ENCODE results near the gene TOMM40.
"Not testable (repeated sequence)": the region's sequence is repeated elsewhere in the genome, so short reads cannot be mapped to it uniquely, and the experiment has no call there.

TOMM40 gene

GRCh38 chr19:44891016-44891882, at the start of gene TOMM40:
Gene TOMM40, plus strand, starts transcription at chr19:44891254. Its CDS starts 162 bp downstream, at chr19:44891416.
- no peak for DNase-seq (ENCODE audit: low read depth)

DNA sequence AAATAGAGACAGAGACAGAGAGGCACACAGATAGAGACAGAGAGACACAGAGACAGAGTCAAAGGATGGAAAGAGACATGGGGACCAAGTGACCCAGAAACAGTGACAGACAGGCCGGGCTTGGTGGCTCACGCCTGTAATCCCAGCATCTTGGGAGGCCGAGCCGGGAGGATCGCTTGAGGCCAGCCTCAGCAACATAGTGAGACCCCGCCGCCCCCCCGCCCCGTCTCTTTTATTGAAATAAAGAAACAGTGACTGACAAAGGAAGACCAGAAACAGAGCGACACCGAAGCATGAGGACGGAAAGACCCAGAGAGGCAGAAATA, 45.8 kb upstream of the TOMM40 start:
- no peak for DNase-seq (ENCODE audit: low read depth)

- peak; percentile 84 for DNase-seq (ENCODE audit: low read depth)
Observed at GRCh38 chr19:44845612-44846454, 45.2 kb upstream of the TOMM40 start, which contains the start of gene NECTIN2. Gene NECTIN2, plus strand, starts transcription at chr19:44846297. Its CDS starts 229 bp downstream, at chr19:44846526.

DNA sequence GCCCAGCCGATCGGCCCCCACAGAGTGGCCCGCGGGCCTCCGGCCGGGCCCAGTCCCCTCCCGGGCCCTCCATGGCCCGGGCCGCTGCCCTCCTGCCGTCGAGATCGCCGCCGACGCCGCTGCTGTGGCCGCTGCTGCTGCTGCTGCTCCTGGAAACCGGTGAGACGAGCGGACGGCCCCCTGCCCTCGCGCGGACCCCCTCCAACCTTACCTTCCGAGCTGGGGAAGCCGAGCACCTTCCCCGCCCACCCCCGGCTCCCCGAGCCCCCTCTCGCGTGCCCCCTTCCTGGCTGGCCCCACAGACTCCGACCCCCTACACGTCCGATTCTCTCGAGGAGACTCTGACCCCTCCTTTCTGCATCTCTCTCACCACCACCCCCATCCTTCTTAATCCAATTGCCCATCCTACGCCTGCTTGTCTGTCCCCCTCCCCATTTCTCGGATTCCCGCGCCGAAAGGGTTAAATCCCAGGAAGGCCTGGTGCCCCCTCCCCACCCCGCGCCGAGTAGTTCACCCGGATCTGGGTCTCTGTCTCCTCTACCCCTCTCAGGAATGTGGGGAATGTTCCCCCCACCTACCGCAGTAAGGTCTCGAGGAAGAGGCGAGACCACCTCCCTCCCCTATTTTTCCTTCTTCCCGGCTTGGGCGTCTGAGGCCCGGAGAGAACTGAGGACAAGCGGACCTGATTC, 44.5 kb upstream of the TOMM40 start:
- no peak for DNase-seq (ENCODE audit: low read depth)

GRCh38 chr19:44847144-44848035, 43.7 kb upstream of the TOMM40 start:
- no peak for DNase-seq (ENCODE audit: low read depth)

DNA sequence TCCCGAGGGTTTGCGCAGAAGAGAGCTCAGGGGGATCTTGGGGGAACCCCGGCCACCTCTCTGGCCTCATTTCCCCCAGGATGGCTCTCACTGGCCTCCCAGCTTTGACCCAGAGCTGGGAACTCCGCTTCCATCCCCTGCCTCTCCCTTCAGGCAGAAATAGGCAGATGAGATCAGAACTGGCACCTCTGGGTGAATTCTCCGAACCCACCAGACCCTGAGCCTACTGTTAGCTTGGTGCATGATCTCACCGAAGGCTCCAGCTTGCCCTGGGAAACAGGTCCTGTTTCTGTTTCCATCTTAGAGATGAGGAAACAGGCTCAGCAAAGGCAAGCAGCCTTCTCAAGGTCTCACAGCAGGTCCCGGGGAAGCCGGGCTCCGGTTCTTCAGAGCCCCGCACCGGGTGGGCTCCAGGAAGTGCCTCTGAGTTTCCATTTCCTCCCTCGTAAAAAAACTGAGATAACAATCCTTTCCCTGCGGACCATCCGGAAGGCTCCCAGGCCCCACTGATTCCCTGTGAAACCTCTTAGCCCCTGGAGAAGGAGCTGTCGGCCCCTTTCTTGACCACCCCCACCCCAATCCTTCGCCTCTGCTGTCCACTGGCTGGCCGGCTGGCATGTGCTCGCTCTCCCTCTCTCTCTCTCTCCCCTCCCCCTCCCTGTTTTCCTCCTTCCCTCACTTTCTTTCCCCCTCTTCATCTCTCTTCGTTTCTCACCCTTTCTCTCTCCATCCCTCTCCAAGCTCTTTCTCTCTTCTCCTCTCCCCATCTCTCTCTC, 42.8 kb upstream of the TOMM40 start:
- no peak for DNase-seq (ENCODE audit: low read depth)

DNA sequence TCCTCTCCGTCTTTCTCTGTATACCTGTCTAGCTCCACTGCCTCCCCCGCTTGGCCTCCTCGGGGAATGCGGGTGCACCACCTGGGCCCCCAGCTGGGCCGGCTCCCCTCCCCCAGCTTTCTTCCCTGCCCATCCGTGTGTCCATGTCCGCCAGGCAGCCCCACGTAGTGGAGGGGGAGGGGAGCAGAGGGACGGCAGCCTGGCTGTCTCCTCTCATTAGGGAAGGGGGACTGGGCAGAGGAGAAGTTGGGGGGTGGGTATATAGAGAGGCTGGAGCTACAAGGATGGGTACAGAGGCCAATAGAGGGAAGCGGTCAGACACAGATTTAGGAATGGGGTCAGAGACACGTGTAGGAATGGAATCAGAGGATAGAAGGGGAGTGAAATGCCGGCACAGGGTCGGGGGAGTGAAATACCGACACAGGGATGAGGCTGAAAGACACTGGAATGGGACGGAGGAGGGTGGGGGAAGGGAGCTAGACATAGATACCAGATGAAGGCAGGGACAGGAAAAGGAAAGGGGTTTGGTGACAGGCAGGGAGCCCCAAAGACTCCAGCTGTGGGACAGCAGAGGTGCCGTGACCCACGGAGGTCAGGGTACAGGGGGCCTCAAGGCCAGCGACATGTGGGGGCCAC, 42.1 kb upstream of the TOMM40 start:
- no peak for DNase-seq (ENCODE audit: low read depth)

GRCh38 chr19:44850641-44851109, 40.4 kb upstream of the TOMM40 start:
- DNase-seq (ENCODE audit: low read depth): no peak

- DNase-seq (ENCODE audit: low read depth): no peak
Observed at GRCh38 chr19:44851427-44851826, 39.6 kb upstream of the TOMM40 start.

- DNase-seq (ENCODE audit: low read depth): no peak
Observed at GRCh38 chr19:44855606-44856005, 35.4 kb upstream of the TOMM40 start.

DNA sequence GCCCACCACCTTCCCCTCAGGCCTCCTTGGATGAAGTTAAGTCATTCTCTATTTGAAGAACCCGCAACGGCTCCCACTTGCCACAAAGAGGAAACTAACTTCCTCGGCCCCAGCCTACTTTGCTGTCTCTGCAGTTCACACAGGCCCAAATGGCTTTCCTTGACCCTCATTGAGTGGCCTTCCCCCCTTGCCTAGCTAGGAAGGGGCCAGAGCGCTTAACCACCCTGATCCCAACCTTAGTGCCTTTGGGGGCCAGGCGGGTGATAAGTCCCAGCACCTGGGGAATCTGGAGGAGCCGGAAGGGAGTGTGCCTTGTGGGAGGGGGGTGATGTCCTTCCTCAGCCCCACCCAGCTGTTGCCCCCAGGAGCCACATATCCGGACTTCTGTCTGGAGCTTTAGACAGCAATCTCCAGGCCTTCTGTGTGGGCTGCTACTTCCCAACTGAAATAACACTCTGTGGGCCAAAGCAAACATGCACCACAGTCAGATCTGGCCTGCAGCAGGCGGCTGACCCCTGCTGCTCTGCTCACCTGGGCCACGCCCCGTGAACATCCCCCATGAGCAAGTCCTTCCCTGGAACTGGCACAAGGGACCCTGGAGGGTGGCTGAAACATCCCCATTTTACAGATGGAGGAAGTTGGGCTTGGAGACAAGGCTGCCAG, 34.5 kb upstream of the TOMM40 start:
- no peak for DNase-seq (ENCODE audit: low read depth)

DNA sequence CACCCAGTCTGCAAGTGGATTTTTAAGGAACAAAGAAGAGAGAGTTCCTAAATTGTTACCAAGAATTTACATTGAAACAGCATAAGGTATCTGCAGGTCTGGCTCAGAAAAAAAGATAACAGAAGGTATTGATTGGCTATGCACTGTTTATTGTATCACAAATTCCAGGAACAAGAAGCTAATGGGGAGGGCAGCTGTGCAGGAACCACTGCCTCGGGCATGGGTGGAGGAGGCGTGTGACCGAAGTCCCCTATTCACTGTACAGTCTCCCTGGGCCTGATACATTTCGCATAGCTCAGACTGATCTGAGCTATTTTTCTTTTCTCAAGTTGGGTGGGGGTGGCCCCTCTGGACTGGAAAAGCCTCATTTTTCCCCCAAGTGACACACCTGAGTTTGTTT, 33.2 kb upstream of the TOMM40 start:
- no peak for DNase-seq (ENCODE audit: low read depth)

DNA sequence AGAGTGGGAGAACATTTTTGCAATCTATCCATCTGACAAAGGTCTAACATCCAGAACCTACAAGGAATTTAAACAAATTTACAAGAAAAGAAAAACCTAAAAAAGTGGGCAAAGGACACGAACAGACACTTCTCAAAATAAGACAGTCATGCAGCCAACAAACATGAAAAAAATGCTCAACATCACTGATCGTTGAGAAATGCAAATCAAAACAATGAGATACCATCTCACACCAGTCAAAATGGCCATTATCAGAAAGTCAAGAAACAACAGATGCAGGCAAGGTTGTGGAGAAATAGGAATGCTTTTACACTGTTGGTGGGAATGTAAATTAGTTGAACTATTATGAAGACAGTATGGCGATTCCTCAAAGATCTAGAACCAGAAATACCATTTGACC, 29.5 kb upstream of the TOMM40 start:
- DNase-seq (ENCODE audit: low read depth): not testable (repeated sequence)

DNA sequence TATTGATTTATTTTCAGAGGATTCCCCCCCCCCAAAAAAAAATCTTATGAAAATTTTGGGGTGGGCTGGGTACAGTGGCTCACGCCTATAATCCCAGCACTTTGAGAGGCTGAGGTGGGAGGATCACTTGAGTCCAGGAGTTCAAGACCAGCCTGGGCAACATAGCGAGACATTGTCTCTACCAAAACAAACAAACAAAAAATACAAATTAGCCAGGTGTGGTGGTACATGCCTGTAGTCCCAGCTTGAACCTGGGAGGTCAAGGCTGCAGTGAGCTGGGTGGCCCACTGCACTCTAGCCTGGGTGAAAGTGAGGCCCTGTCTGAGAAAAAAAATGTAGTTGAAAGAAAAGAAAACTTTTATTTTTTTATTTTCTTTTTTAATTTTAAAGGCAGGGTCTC, 27.1 kb upstream of the TOMM40 start:
- DNase-seq (ENCODE audit: low read depth): no peak

GRCh38 chr19:44865196-44865767, 25.8 kb upstream of the TOMM40 start:
- DNase-seq (ENCODE audit: low read depth): no peak

DNA sequence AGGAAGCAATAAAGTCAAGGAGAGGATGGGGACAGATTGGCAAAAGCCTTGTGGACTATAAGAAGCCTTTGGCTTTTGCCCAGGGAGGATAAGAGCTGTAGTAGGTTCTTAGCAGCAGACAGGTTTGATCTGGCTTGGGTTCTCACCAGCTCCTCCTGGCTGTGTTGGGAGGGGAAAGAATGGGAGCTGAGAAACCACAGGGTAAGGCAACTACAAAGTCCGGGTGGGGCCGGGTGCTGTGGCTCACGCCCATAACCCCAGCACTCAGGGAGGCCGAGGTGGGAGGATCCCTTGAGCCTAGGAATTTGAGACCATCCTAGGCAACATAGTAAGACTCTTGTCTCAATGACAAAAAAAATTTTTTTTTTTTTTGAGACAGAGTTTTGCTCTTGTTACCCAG, 24.4 kb upstream of the TOMM40 start:
- DNase-seq (ENCODE audit: low read depth): no peak

- DNase-seq (ENCODE audit: low read depth): no peak
Observed at GRCh38 chr19:44867578-44867977, 23.5 kb upstream of the TOMM40 start.

DNA sequence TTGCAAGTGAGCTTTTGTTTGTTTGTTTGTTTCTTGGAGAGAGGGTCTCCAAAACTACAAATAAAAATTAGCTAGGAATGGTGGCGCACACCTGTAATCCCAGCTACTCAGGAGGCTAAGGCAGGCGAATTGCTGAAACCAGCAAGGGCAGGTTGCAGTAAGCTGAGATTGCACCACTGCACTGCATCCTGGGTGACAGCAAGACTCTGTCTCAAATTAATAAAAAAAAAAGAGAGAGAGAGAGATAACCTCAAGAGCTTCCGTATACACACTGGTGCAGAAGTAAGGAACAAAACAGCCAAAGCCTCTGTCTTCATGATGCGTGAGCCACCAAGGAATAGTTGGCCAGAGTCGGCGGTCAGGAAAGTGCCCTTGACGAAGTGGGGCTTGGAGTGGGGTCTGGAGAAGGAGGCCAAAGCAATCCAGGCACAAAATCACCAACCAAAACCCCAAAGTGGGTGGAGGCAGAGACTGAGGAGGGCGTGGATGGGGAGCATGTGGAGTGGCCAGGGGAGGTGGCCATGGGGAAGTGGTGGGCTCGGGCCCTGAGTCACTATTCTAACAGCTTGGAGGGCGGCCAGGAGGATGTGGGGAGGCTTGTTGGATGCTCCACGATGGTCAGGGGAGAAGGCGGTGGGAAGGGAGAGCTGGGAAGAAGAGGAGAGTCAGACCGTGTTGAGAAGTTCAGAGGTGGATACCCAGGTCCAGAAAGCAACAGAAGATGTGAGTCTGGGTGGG, 21.2 kb upstream of the TOMM40 start:
- no peak for DNase-seq (ENCODE audit: low read depth)
